ENCODE results near the gene SHISA2.

SHISA2 gene

GRCh38 chr13:26053418-26053980, 1.7 kb upstream of the SHISA2 start:
- DNase-seq (ENCODE audit: low read depth) = no peak
- TF ChIP-seq, protein P1, sequence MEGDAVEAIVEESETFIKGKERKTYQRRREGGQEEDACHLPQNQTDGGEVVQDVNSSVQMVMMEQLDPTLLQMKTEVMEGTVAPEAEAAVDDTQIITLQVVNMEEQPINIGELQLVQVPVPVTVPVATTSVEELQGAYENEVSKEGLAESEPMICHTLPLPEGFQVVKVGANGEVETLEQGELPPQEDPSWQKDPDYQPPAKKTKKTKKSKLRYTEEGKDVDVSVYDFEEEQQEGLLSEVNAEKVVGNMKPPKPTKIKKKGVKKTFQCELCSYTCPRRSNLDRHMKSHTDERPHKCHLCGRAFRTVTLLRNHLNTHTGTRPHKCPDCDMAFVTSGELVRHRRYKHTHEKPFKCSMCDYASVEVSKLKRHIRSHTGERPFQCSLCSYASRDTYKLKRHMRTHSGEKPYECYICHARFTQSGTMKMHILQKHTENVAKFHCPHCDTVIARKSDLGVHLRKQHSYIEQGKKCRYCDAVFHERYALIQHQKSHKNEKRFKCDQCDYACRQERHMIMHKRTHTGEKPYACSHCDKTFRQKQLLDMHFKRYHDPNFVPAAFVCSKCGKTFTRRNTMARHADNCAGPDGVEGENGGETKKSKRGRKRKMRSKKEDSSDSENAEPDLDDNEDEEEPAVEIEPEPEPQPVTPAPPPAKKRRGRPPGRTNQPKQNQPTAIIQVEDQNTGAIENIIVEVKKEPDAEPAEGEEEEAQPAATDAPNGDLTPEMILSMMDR (conservative IDR thresholded peaks at IDR 0.05; ENCODE audit: low read length) = no peak
- H3K4me3 ChIP-seq (ENCODE audit: low read length) = no peak overlapping the region

DNA sequence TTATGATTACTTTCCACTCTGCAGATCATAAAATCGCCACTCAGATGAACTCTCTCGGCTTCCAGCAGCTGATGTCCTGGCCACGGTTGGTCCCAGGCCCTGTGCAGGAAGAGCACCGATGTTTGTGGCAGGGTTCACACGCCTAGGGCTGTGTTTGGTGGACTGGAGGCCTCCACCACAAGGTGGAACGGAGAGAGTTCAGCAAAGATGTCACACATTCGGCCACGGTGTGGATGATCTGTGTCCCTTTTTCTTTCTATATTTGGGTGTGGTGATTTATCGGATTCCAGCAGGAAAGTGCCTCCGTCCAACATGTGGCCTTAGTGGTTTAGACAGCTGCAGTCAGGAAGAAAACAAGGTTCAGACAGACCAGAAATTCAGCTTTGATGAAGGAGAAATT, 521 bp upstream of the SHISA2 start:
- H3K4me3 ChIP-seq (ENCODE audit: low read length) = peak overlapping the region; percentile 43
- TF ChIP-seq, protein P1 (conservative IDR thresholded peaks at IDR 0.05; ENCODE audit: low read length) = no peak
- DNase-seq (ENCODE audit: low read depth) = no peak

- no peak overlapping the region for H3K4me3 ChIP-seq (ENCODE audit: low read length)
- TF ChIP-seq, protein P1 (conservative IDR thresholded peaks at IDR 0.05; ENCODE audit: low read length) = no peak
- no peak for DNase-seq (ENCODE audit: low read depth)
These were observed 572 bp downstream of the SHISA2 start for GRCh38 chr13:26051231-26051656.

DNA sequence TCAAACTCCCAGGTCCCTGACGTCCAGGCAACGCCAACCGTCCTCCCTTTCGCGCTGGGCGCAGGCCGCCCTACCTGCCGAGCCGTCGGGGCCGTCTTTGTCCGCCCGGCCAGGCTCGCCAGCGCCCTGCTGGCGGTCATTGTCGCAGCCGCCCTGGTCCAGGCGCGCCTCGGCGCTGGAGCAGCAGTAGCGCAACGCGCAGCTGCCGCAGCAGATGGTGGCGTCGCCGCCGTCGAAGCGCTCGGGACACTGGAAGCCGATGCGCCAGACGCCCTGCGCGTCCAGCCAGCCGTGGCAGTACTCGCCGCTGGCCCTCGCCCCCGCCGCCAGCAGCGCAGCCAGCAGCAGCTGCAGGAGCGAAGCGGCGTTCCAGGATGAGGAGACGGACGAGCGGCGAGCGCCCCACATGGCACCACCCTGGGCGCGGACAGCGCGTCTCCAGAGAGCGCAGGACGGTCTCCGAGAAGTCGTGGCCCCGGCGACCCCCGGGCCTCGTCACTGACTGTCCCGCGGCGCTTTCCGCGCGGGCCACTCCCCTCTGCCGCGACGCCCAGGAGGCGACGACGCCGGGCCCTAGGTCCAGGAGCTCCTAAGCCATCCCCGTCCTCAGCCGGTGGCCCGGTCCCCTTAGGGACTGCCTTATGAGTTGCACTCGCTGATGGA, 1.1 kb downstream of the SHISA2 start:
- H3K4me3 ChIP-seq (ENCODE audit: low read length) = no peak overlapping the region

DNA sequence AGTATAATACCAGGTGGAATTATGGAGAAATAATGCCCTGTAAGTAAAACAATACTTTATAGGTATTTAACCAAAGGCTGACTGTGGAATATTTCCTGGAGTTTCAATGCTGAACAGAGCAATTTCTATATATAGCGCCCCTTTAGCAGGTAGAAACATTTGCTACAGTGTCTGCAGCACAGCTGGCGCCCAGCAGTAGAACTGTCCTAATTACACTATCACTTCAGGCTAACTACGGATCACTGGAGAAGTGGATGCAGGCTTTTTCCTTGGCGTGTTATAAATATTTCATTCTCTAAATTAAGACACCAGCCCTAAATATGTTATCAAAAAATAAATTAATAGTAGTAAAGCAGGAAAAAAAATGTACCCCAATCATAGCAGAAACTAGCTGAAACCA, 3.1 kb downstream of the SHISA2 start:
- TF ChIP-seq, protein P1 (conservative IDR thresholded peaks at IDR 0.05; ENCODE audit: low read length) = no peak
- DNase-seq (ENCODE audit: low read depth) = no peak
- H3K4me3 ChIP-seq (ENCODE audit: low read length) = no peak overlapping the region

More for the DNA sequence above, 1.1 kb downstream of the SHISA2 start:
- TF ChIP-seq, protein P1 (conservative IDR thresholded peaks at IDR 0.05; ENCODE audit: low read length) = no peak
- no peak for DNase-seq (ENCODE audit: low read depth)

DNA sequence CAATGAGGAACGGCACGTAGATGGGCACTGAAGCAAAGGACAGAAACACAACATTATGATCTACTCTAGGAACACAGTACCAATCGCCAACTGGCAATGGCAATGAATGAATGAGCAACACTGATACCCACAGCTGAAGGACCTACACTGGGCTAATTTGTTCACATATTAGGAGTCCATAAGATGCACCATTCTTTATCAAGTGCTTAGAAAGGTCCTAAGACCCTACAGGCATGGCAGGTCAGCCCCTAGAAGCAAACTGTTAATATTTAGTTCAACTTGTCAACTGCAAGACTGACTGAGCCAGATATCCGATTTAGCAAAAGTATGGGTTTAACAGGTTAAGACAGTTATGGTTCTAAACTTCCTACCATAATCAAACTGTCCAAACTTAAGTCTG, 4.8 kb downstream of the SHISA2 start:
- no peak overlapping the region for H3K4me3 ChIP-seq (ENCODE audit: low read length)
- DNase-seq (ENCODE audit: low read depth) = no peak
- TF ChIP-seq, protein P1 (conservative IDR thresholded peaks at IDR 0.05; ENCODE audit: low read length) = no peak

DNA sequence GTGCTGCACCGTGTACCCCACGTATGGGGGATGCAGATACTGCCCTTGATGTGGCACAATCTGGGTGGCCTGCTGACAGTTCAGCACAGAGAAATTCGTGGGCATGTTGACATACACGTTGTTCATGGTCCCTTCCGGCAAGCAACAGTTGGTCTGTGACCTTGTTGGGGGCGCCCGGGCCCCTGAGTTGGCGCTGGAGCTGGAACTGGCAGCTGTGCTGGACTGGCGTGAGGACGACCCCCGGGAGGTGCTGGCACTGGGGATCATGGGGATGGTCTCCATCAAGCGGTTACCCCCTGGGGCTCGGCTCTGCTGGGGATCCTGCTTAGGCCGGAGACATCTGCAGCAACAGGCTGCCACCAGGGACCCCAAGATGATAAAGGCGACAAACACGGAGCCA, 5.2 kb downstream of the SHISA2 start:
- DNase-seq (ENCODE audit: low read depth) = no peak
- TF ChIP-seq, protein P1 (conservative IDR thresholded peaks at IDR 0.05; ENCODE audit: low read length) = no peak
- no peak overlapping the region for H3K4me3 ChIP-seq (ENCODE audit: low read length)

Measured in AG10803 (cell line).